ENCODE results near the gene AMZ2. TPM values are rescaled to one million over a fixed set of nuclear protein-coding genes. Genes with fewer than 3 reads are reported as not detected.
"Not testable (repeated sequence)": the region's sequence is repeated elsewhere in the genome, so short reads cannot be mapped to it uniquely, and the experiment has no call there.

The AMZ2 gene
- total and polyA plus RNA-seq, 4 donors: 11.6 to 19.6 (median 17.3) TPM

- no peak overlapping the region for H3K27ac ChIP-seq (ENCODE audit: low read depth in 1 of 2, low read length in 2 of 2)
- H3K4me1 ChIP-seq (ENCODE audit: control insufficient read depth in 4 of 4, insufficient read depth in 4 of 4, low read length in 3 of 4): peaks cover 0 to 4% (median 1%) of the 10 kb centered on the region in 4 donors
- no peak for DNase-seq (ENCODE audit: low spot score)
- H3K27me3 ChIP-seq (ENCODE audit: control insufficient read depth in 4 of 4, insufficient read depth in 4 of 4, low read length in 3 of 4): no peaks in the 10 kb centered on the region
- no peak for TF ChIP-seq NR2F2 (IDR thresholded peaks at IDR 0.05)
- no peak overlapping the region for H3K9ac ChIP-seq (ENCODE audit: low read depth in 1 of 2, low read length in 2 of 2)
- H3K4me3 ChIP-seq (ENCODE audit: low read depth in 1 of 3, low read length in 3 of 3): no peak overlapping the region
- H3K36me3 ChIP-seq (ENCODE audit: control insufficient read depth in 4 of 4, insufficient read depth in 3 of 4, low read depth in 1 of 4, low read length in 3 of 4): no peaks in the 10 kb centered on the region
- 88% methylated on average over 11 of the region's 11 CpGs for WGBS
- peaks cover 0 to 2% (median 0%) of the 10 kb centered on the region in 4 donors for H3K9me3 ChIP-seq (ENCODE audit: control insufficient read depth in 4 of 4, low read length in 3 of 4)
Observed at GRCh38 chr17:68273722-68274121, 25.9 kb downstream of the AMZ2 start.

- DNase-seq (ENCODE audit: low spot score); H3K4me3 ChIP-seq (ENCODE audit: low read depth in 1 of 3, low read length in 3 of 3); H3K27me3 ChIP-seq (ENCODE audit: control insufficient read depth in 4 of 4, insufficient read depth in 4 of 4, low read length in 3 of 4); H3K27ac ChIP-seq (ENCODE audit: low read depth in 1 of 2, low read length in 2 of 2); H3K36me3 ChIP-seq (ENCODE audit: control insufficient read depth in 4 of 4, insufficient read depth in 3 of 4, low read depth in 1 of 4, low read length in 3 of 4); H3K4me1 ChIP-seq (ENCODE audit: control insufficient read depth in 4 of 4, insufficient read depth in 4 of 4, low read length in 3 of 4); H3K9me3 ChIP-seq (ENCODE audit: control insufficient read depth in 4 of 4, low read length in 3 of 4); H3K9ac ChIP-seq (ENCODE audit: low read depth in 1 of 2, low read length in 2 of 2): not testable (repeated sequence)
- WGBS: 97% methylated on average over 3 of the region's 3 CpGs
Observed at GRCh38 chr17:68276339-68276738, 28.5 kb downstream of the AMZ2 start.

GRCh38 chr17:68277807-68278206 lies 30.0 kb downstream of the AMZ2 start:
- 97% methylated on average over 5 of the region's 5 CpGs for WGBS
- H3K27me3 ChIP-seq (ENCODE audit: control insufficient read depth in 4 of 4, insufficient read depth in 4 of 4, low read length in 3 of 4): no peaks in the 10 kb centered on the region
- H3K4me3 ChIP-seq (ENCODE audit: low read depth in 1 of 3, low read length in 3 of 3): no peak overlapping the region
- no peaks in the 10 kb centered on the region for H3K4me1 ChIP-seq (ENCODE audit: control insufficient read depth in 4 of 4, insufficient read depth in 4 of 4, low read length in 3 of 4)
- no peaks in the 10 kb centered on the region for H3K36me3 ChIP-seq (ENCODE audit: control insufficient read depth in 4 of 4, insufficient read depth in 3 of 4, low read depth in 1 of 4, low read length in 3 of 4)
- H3K9me3 ChIP-seq (ENCODE audit: control insufficient read depth in 4 of 4, low read length in 3 of 4): peaks cover 0 to 2% (median 0%) of the 10 kb centered on the region in 4 donors
- no peak overlapping the region for H3K9ac ChIP-seq (ENCODE audit: low read depth in 1 of 2, low read length in 2 of 2)
- DNase-seq (ENCODE audit: low spot score): no peak
- TF ChIP-seq SP1 (IDR thresholded peaks at IDR 0.05): no peak
- TF ChIP-seq HNF4G (IDR thresholded peaks at IDR 0.05): no peak
- no peak for TF ChIP-seq YY1 (IDR thresholded peaks at IDR 0.05)
- TF ChIP-seq EGR1 (IDR thresholded peaks at IDR 0.05; ENCODE audit: low read depth in 2 of 2): no peak
- no peak overlapping the region for H3K27ac ChIP-seq (ENCODE audit: low read depth in 1 of 2, low read length in 2 of 2)

- 91% methylated on average over 4 of the region's 6 CpGs for WGBS
- not testable (repeated sequence) for H3K4me1 ChIP-seq (ENCODE audit: control insufficient read depth in 4 of 4, insufficient read depth in 4 of 4, low read length in 3 of 4); H3K9ac ChIP-seq (ENCODE audit: low read depth in 1 of 2, low read length in 2 of 2); DNase-seq (ENCODE audit: low spot score); H3K4me3 ChIP-seq (ENCODE audit: low read depth in 1 of 3, low read length in 3 of 3); H3K27me3 ChIP-seq (ENCODE audit: control insufficient read depth in 4 of 4, insufficient read depth in 4 of 4, low read length in 3 of 4); H3K36me3 ChIP-seq (ENCODE audit: control insufficient read depth in 4 of 4, insufficient read depth in 3 of 4, low read depth in 1 of 4, low read length in 3 of 4); H3K27ac ChIP-seq (ENCODE audit: low read depth in 1 of 2, low read length in 2 of 2); H3K9me3 ChIP-seq (ENCODE audit: control insufficient read depth in 4 of 4, low read length in 3 of 4)
Observed at GRCh38 chr17:68281965-68282364, 34.1 kb downstream of the AMZ2 start.

- H3K4me3 ChIP-seq (ENCODE audit: low read depth in 1 of 3, low read length in 3 of 3): no peak overlapping the region
- no peak for TF ChIP-seq RAD21 (IDR thresholded peaks at IDR 0.05)
- TF ChIP-seq FOXA1 (IDR thresholded peaks at IDR 0.05): no peak
- TF ChIP-seq TAF1 (conservative IDR thresholded peaks at IDR 0.05): no peak
- no peak for TF ChIP-seq JUND (IDR thresholded peaks at IDR 0.05)
- no peak for TF ChIP-seq RXRA (IDR thresholded peaks at IDR 0.05)
- TF ChIP-seq, protein P1, sequence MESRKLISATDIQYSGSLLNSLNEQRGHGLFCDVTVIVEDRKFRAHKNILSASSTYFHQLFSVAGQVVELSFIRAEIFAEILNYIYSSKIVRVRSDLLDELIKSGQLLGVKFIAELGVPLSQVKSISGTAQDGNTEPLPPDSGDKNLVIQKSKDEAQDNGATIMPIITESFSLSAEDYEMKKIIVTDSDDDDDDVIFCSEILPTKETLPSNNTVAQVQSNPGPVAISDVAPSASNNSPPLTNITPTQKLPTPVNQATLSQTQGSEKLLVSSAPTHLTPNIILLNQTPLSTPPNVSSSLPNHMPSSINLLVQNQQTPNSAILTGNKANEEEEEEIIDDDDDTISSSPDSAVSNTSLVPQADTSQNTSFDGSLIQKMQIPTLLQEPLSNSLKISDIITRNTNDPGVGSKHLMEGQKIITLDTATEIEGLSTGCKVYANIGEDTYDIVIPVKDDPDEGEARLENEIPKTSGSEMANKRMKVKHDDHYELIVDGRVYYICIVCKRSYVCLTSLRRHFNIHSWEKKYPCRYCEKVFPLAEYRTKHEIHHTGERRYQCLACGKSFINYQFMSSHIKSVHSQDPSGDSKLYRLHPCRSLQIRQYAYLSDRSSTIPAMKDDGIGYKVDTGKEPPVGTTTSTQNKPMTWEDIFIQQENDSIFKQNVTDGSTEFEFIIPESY (IDR thresholded peaks at IDR 0.05): no peak
- no peak for TF ChIP-seq HNF4A (conservative IDR thresholded peaks at IDR 0.05)
- no peak for TF ChIP-seq REST (IDR thresholded peaks at IDR 0.05)
- no peak for TF ChIP-seq FOXA2 (IDR thresholded peaks at IDR 0.05)
- TF ChIP-seq NR2F2 (IDR thresholded peaks at IDR 0.05): no peak
- TF ChIP-seq YY1 (IDR thresholded peaks at IDR 0.05): no peak
- no peak for TF ChIP-seq HNF4G (IDR thresholded peaks at IDR 0.05)
- no peak for TF ChIP-seq EGR1 (IDR thresholded peaks at IDR 0.05; ENCODE audit: low read depth in 2 of 2)
- no peak for TF ChIP-seq MAX (IDR thresholded peaks at IDR 0.05)
Observed at GRCh38 chr17:68288375-68288774, 40.5 kb downstream of the AMZ2 start.

More at GRCh38 chr17:68288375-68288774, 40.5 kb downstream of the AMZ2 start:
- no peak overlapping the region for H3K27ac ChIP-seq (ENCODE audit: low read depth in 1 of 2, low read length in 2 of 2)
- H3K9ac ChIP-seq (ENCODE audit: low read depth in 1 of 2, low read length in 2 of 2): no peak overlapping the region
- no peaks in the 10 kb centered on the region for H3K27me3 ChIP-seq (ENCODE audit: control insufficient read depth in 4 of 4, insufficient read depth in 4 of 4, low read length in 3 of 4)
- DNase-seq (ENCODE audit: low spot score): no peak
- no peaks in the 10 kb centered on the region for H3K36me3 ChIP-seq (ENCODE audit: control insufficient read depth in 4 of 4, insufficient read depth in 3 of 4, low read depth in 1 of 4, low read length in 3 of 4)
- 89% methylated on average over 5 of the region's 5 CpGs for WGBS
- peaks cover 5 to 22% (median 15%) of the 10 kb centered on the region in 4 donors for H3K4me1 ChIP-seq (ENCODE audit: control insufficient read depth in 4 of 4, insufficient read depth in 4 of 4, low read length in 3 of 4)
- H3K9me3 ChIP-seq (ENCODE audit: control insufficient read depth in 4 of 4, low read length in 3 of 4): no peaks in the 10 kb centered on the region
